GM18507 (cell line): ENCODE data around the gene MUC5B.

Experiments used
- DNase-seq: peaks from one replicate; pipeline ENCODE4 v3.0.0; 2011; ENCODE audit warnings: low read depth; ENCODE audit not compliant: insufficient read length; ENCODE audit errors: extremely low spot score
- FAIRE-seq: peaks from 2 replicates; lab custom pipeline; 2011; peaks lifted over from hg19 to GRCh38; lab: Jason Lieb, UNC

The MUC5B gene

GRCh38 chr11:1230121-1230455 is 7.2 kb downstream of the MUC5B start:
- FAIRE-seq (no peak), DNase-seq (no peak)

- FAIRE-seq = no peak
- no peak for DNase-seq
Measured at GRCh38 chr11:1230456-1231395, 7.9 kb downstream of the MUC5B start.

- FAIRE-seq = no peak
- DNase-seq = no peak
Measured at GRCh38 chr11:1231396-1232020, 8.6 kb downstream of the MUC5B start.

- DNase-seq (no peak), FAIRE-seq (no peak)
Measured at GRCh38 chr11:1232021-1232882, 9.4 kb downstream of the MUC5B start.

GRCh38 chr11:1232883-1233321 is 10.0 kb downstream of the MUC5B start:
- DNase-seq (no peak), FAIRE-seq (no peak)

GRCh38 chr11:1233351-1234053 is 10.6 kb downstream of the MUC5B start:
- DNase-seq (no peak), FAIRE-seq (no peak)

GRCh38 chr11:1234054-1234720 is 11.3 kb downstream of the MUC5B start:
- no peak for DNase-seq
- no peak for FAIRE-seq

GRCh38 chr11:1234771-1235305 is 12.0 kb downstream of the MUC5B start:
- FAIRE-seq = no peak

GRCh38 chr11:1235306-1235900 is 12.5 kb downstream of the MUC5B start:
- DNase-seq = no peak
- FAIRE-seq = no peak

More at GRCh38 chr11:1234771-1235305, 12.0 kb downstream of the MUC5B start:
- DNase-seq = no peak

GRCh38 chr11:1235901-1236315 is 13.0 kb downstream of the MUC5B start:
- no peak for DNase-seq
- no peak for FAIRE-seq

GRCh38 chr11:1236316-1237127 is 13.7 kb downstream of the MUC5B start:
- DNase-seq (no peak), FAIRE-seq (no peak)

- DNase-seq (no peak), FAIRE-seq (no peak)
Measured at GRCh38 chr11:1237128-1237580, 14.3 kb downstream of the MUC5B start.

GRCh38 chr11:1237851-1238250 is 15.0 kb downstream of the MUC5B start:
- no peak for FAIRE-seq
- no peak for DNase-seq

- FAIRE-seq = no peak
- DNase-seq = no peak
Measured at GRCh38 chr11:1238767-1239595, 16.1 kb downstream of the MUC5B start.

- DNase-seq (no peak), FAIRE-seq (no peak)
Measured at GRCh38 chr11:1239596-1240205, 16.8 kb downstream of the MUC5B start.

GRCh38 chr11:1240771-1241170 is 17.9 kb downstream of the MUC5B start:
- DNase-seq = no peak
- FAIRE-seq = no peak
